B cell (primary cell): ENCODE results near the gene CCDC170. TPM values are rescaled to one million over a fixed set of nuclear protein-coding genes. Genes with fewer than 3 reads are reported as not detected.

Experiments
- ATAC-seq: fragments of 200-7000 bp; cut with Tn5 transposase; one replicate; pipeline ENCODE4 v1.10.0; 2021; ENCODE audit warnings: low read depth, mild to moderate bottlenecking, moderate number of reproducible peaks, moderate library complexity
- CTCF ChIA-PET: fragments of 350-600 bp; sonication (Branson Sonifier 250); formaldehyde crosslinking; loops from one replicate; lab custom pipeline; 2021; ENCODE audit warnings: antibody characterized with exemption, inconsistent platforms; lab: Charles Lee
- POLR2A ChIA-PET: fragments of 350-600 bp; sonication (Branson Sonifier 250); formaldehyde crosslinking; loops from one replicate; lab custom pipeline; 2021; ENCODE audit warnings: antibody characterized with exemption; lab: Charles Lee
- DNase-seq: peaks from one replicate; pipeline ENCODE4 v3.0.0; 2013
- H2AFZ ChIP-seq: 2 replicates; pipeline ENCODE4 v1.6.1; 2012; ENCODE audit warnings: mild to moderate bottlenecking, low read depth, low read length; ENCODE audit not compliant: insufficient read depth, poor library complexity, severe bottlenecking
- H3K27ac ChIP-seq, 2 donors: 1 replicate in 1 of 2; 2 replicates in 1 of 2; pipeline ENCODE4 v1.5.1; 2012 to 2013; ENCODE audit warnings: low read length in 2 of 2, mild to moderate bottlenecking in 2 of 2, moderate library complexity in 1 of 2
- H3K27me3 ChIP-seq, 4 experiments: fragments of 200-600 bp in 1 of 4; sonication (generic) in 1 of 4; replicated peaks in 1 of 4; 1 replicate in 2 of 4; 2 replicates in 2 of 4; pipeline versions ENCODE4 v1.6.1 to v1.7.0; 2013 to 2016; ENCODE audit warnings: low read length in 3 of 4, mild to moderate bottlenecking in 2 of 4, mixed read lengths in 1 of 4, moderate library complexity in 1 of 4; ENCODE audit not compliant: insufficient read depth in 4 of 4, control insufficient read depth in 3 of 4; ENCODE audit errors: control extremely low read depth in 1 of 4
- H3K36me3 ChIP-seq, 2 experiments: replicated peaks in 1 of 2; 1 replicate in 1 of 2; 2 replicates in 1 of 2; pipeline versions ENCODE4 v1.6.1 to v1.7.1; 2013; ENCODE audit warnings: low read length in 1 of 2; ENCODE audit not compliant: insufficient read depth in 2 of 2, control insufficient read depth in 1 of 2; ENCODE audit errors: control extremely low read depth in 1 of 2, extremely low read depth in 1 of 2
- H3K4me1 ChIP-seq, 2 donors: fragments of 200-600 bp in 1 of 2; sonication (generic) in 1 of 2; 1 replicate in 1 of 2; 2 replicates in 1 of 2; pipeline versions ENCODE4 v1.5.1 to v1.6.1; 2013 to 2017; ENCODE audit warnings: low read length in 2 of 2; ENCODE audit not compliant: control insufficient read depth in 2 of 2, insufficient read depth in 2 of 2
- H3K4me2 ChIP-seq: replicated peaks from 2 replicates; pipeline ENCODE3; 2012; ENCODE audit warnings: mild to moderate bottlenecking, low read depth, low read length; ENCODE audit not compliant: poor library complexity, severe bottlenecking
- H3K4me3 ChIP-seq, 5 experiments: fragments of 200-600 bp in 1 of 5; sonication (generic) in 1 of 5; 1 replicate in 3 of 5; 2 replicates in 2 of 5; pipeline versions ENCODE4 v1.5.1 to v1.7.0; 2011 to 2016; ENCODE audit warnings: low read length in 4 of 5, mild to moderate bottlenecking in 4 of 5, low read depth in 2 of 5, control low read depth in 1 of 5, moderate library complexity in 1 of 5; ENCODE audit not compliant: insufficient read depth in 1 of 5; ENCODE audit errors: control extremely low read depth in 1 of 5, extremely low read depth in 1 of 5
- H3K79me2 ChIP-seq: fragments of 200-600 bp; sonication (generic); one replicate; pipeline ENCODE4 v1.6.0; 2016; ENCODE audit warnings: low read length; ENCODE audit not compliant: control insufficient read depth, insufficient read depth
- H3K9ac ChIP-seq: fragments of 200-600 bp; sonication (generic); 2 replicates; pipeline ENCODE4 v1.6.1; 2017; ENCODE audit warnings: mild to moderate bottlenecking, low read length, moderate library complexity
- H3K9me3 ChIP-seq, 3 donors: one replicate each; pipeline versions ENCODE4 v1.6.1 to v1.7.1; 2013; ENCODE audit warnings: low read length in 2 of 3; ENCODE audit not compliant: control insufficient read depth in 2 of 3, insufficient read depth in 1 of 3; ENCODE audit errors: control extremely low read depth in 1 of 3
- H4K20me1 ChIP-seq: 2 replicates; pipeline ENCODE4 v1.6.0; 2012; ENCODE audit warnings: mild to moderate bottlenecking, low read length; ENCODE audit not compliant: insufficient read depth, control insufficient read depth, poor library complexity, severe bottlenecking
- H3K27ac Mint-ChIP-seq: one replicate; pipeline ENCODE4 v1.8.0; 2021; ENCODE audit warnings: mixed read lengths
- H3K27me3 Mint-ChIP-seq: one replicate; pipeline ENCODE4 v1.8.0; 2021; ENCODE audit warnings: mixed read lengths
- H3K4me1 Mint-ChIP-seq: one replicate; pipeline ENCODE4 v1.8.0; 2021; ENCODE audit warnings: mixed read lengths
- H3K4me3 Mint-ChIP-seq: one replicate; pipeline ENCODE4 v1.8.0; 2021; ENCODE audit warnings: mixed read lengths
- H3K9me3 Mint-ChIP-seq: one replicate; pipeline ENCODE4 v1.8.0; 2022; ENCODE audit warnings: mixed read lengths; ENCODE audit not compliant: insufficient read depth
- EZH2 ChIP-seq: IDR thresholded peaks from 2 replicates; pipeline ENCODE4 v1.6.1; 2012; ENCODE audit warnings: borderline replicate concordance, low read depth, mild to moderate bottlenecking, moderate library complexity, low read length; ENCODE audit not compliant: insufficient read depth, poor library complexity, severe bottlenecking
- WGBS: methylation state at CpG from one replicate; pipeline ENCODE4 v1.1.5; 2013; ENCODE audit warnings: missing lambda C conversion rate; ENCODE audit not compliant: insufficient coverage; 5-methylcytosine and 5-hydroxymethylcytosine counted together
- intact Hi-C: fragments of 100-400 bp; cut with micrococcal nuclease; formaldehyde crosslinking; loops from one replicate; pipeline ENCODE4 v1.10.0; 2022
- polyA plus RNA-seq: library from polyadenylated mRNA; depleted of rRNA; stranded (reverse); fragments of >200 nt; gene quantifications from 2 replicates; pipeline ENCODE4 v1.2.3, GENCODE V29; 2012
- total RNA-seq, 2 donors: library from RNA; stranded (reverse); fragments of 120-200 nt in 1 of 2; gene quantifications; 1 replicate in 1 of 2; 2 replicates in 1 of 2; pipeline versions ENCODE4 v1.2.3 to v1.2.4, GENCODE V29; 2013 to 2022
- TF ChIP-seq, protein P1 (sequence below): fragments of 200-600 bp; IDR thresholded peaks from one replicate; pipeline ENCODE4 v1.8.0; 2022; ENCODE audit warnings: antibody characterized with exemption, mild to moderate bottlenecking

The CCDC170 gene
- total and polyA plus RNA-seq, 2 donors (not counting 1 experiment from before 2014, with no cell fraction given), result 0.01 TPM; not detected in 1

DNA sequence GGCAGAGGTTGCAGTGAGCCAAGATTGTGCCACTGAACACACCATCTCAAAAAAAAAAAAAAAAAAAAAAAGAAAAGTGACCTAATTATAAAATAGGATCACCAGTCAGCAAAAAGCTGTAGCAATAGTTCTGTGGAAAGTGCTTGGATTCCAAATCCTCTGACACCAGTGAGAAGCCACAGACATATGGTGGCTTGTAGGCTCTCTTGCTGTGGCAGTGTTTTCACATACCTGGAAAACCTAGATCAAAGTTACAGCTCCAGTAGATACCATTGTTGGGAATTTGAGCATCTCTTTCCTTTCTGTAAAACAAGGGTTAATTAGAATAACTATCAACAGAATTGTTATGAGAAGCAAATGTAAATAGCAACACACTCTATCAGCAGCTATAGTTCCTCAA lies 4.1 kb downstream of the CCDC170 start:
- peaks cover 14 to 15% of the 10 kb centered on the region in 2 donors for H3K4me1 ChIP-seq
- Mint-ChIP-seq H3K27ac (no peak overlapping the region), H3K9me3 (no peaks in the 10 kb centered on the region), H3K27me3 (peaks cover 49% of the 10 kb centered on the region), H3K4me3 (no peak overlapping the region), H3K4me1 (peaks cover 27% of the 10 kb centered on the region)
- H2AFZ ChIP-seq, result no peak overlapping the region
- TF ChIP-seq, protein P1, sequence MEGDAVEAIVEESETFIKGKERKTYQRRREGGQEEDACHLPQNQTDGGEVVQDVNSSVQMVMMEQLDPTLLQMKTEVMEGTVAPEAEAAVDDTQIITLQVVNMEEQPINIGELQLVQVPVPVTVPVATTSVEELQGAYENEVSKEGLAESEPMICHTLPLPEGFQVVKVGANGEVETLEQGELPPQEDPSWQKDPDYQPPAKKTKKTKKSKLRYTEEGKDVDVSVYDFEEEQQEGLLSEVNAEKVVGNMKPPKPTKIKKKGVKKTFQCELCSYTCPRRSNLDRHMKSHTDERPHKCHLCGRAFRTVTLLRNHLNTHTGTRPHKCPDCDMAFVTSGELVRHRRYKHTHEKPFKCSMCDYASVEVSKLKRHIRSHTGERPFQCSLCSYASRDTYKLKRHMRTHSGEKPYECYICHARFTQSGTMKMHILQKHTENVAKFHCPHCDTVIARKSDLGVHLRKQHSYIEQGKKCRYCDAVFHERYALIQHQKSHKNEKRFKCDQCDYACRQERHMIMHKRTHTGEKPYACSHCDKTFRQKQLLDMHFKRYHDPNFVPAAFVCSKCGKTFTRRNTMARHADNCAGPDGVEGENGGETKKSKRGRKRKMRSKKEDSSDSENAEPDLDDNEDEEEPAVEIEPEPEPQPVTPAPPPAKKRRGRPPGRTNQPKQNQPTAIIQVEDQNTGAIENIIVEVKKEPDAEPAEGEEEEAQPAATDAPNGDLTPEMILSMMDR, result no peak
- TF ChIP-seq EZH2, result no peak
- peaks cover 0 to 32% (median 21%) of the 10 kb centered on the region in 4 experiments for H3K27me3 ChIP-seq
- POLR2A ChIA-PET, result no interaction called here
- no peaks in the 10 kb centered on the region for H3K9me3 ChIP-seq
- H4K20me1 ChIP-seq, result no peaks in the 10 kb centered on the region
- no peaks in the 10 kb centered on the region for H3K79me2 ChIP-seq
- H3K9ac ChIP-seq, result no peak overlapping the region
- H3K27ac ChIP-seq, result no peak overlapping the region
- no peaks in the 10 kb centered on the region for H3K36me3 ChIP-seq
- H3K4me3 ChIP-seq, result no peak overlapping the region
- no peak for DNase-seq
- no peak overlapping the region for H3K4me2 ChIP-seq
- no peak for ATAC-seq
- CTCF ChIA-PET, result interaction anchor here (0.9 kb wide), 1 partner anchor 753 kb away, joined by 3 read pairs; no protein-coding TSS in a partner anchor
- intact Hi-C loops, result no loop called here

DNA sequence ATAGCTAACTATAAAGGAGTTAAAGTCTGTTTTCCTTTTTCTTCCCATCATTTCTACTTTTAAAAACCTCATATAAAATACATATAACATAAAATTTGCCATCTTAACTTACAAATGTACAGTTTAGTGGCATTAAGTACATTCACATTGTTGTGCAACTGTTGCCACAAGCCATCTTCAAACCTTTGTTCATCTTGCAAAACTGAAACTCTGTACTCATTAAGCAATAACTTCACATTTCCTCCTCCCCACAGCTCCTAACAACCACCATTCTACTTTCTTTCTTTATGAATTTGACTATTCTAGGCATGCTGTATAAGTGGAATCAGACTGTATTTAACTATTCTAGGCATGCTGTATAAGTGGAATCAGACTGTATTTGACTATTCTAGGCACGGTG lies 4.5 kb downstream of the CCDC170 start:
- Mint-ChIP-seq H3K4me1 (peaks cover 25% of the 10 kb centered on the region), H3K27me3 (peaks cover 45% of the 10 kb centered on the region), H3K4me3 (no peak overlapping the region), H3K27ac (no peak overlapping the region), H3K9me3 (no peaks in the 10 kb centered on the region)
- no peak overlapping the region for H3K27ac ChIP-seq
- H3K36me3 ChIP-seq, result no peaks in the 10 kb centered on the region
- H3K79me2 ChIP-seq, result no peaks in the 10 kb centered on the region
- no peak for ATAC-seq
- TF ChIP-seq, protein P1, result no peak
- no peak for TF ChIP-seq EZH2
- no peak overlapping the region for H3K4me2 ChIP-seq
- intact Hi-C loops, result no loop called here
- peaks cover 14 to 15% of the 10 kb centered on the region in 2 donors for H3K4me1 ChIP-seq
- H2AFZ ChIP-seq, result no peak overlapping the region
- peaks cover 0 to 27% (median 17%) of the 10 kb centered on the region in 4 experiments for H3K27me3 ChIP-seq
- 86% methylated on average over 1 of the region's 1 CpG for WGBS
- ChIA-PET CTCF (interaction anchor here (0.9 kb wide), 1 partner anchor 753 kb away, joined by 3 read pairs; no protein-coding TSS in a partner anchor), POLR2A (no interaction called here)
- H3K9ac ChIP-seq, result no peak overlapping the region
- no peak overlapping the region for H3K4me3 ChIP-seq
- H4K20me1 ChIP-seq, result no peaks in the 10 kb centered on the region
- no peak for DNase-seq
- H3K9me3 ChIP-seq, result no peaks in the 10 kb centered on the region
